BE2C (cell line): Measurements from ENCODE around the gene KCNIP4.
A peak's percentile ranks its signal among the peaks of the same experiment; 100 is the strongest.

ENCODE experiments used
- DNase-seq: peaks from one replicate; pipeline ENCODE4 v3.0.0-alpha.2; 2020
- H3K27me3 ChIP-seq: fragments of 250-450 bp; sonication (Bioruptor Pico); 2 replicates; pipeline ENCODE4 v1.5.1; 2020; ENCODE audit warnings: mild to moderate bottlenecking
- H3K36me3 ChIP-seq: fragments of 250-450 bp; sonication (Bioruptor Pico); 2 replicates; pipeline ENCODE4 v1.5.1; 2020; ENCODE audit warnings: mild to moderate bottlenecking
- H3K4me1 ChIP-seq: fragments of 250-450 bp; sonication (Bioruptor Pico); 2 replicates; pipeline ENCODE4 v1.5.1; 2020
- H3K4me3 ChIP-seq: 2 replicates; pipeline ENCODE4 v1.5.1; 2011; ENCODE audit warnings: low read depth, low read length
- H3K9me3 ChIP-seq: fragments of 250-450 bp; sonication (Bioruptor Pico); 2 replicates; pipeline ENCODE4 v1.5.1; 2020
- CTCF ChIP-seq: IDR thresholded peaks from 2 replicates; pipeline ENCODE4 v1.5.1; 2012; ENCODE audit warnings: mild to moderate bottlenecking, low read depth, low read length

Gene KCNIP4

GRCh38 chr4:21792736-21793135 is 155.8 kb downstream of the KCNIP4 start:
- no peaks in the 10 kb centered on the region for H3K9me3 ChIP-seq
- TF ChIP-seq CTCF: no peak
- no peak for DNase-seq
- no peaks in the 10 kb centered on the region for H3K36me3 ChIP-seq
- no peaks in the 10 kb centered on the region for H3K4me1 ChIP-seq
- H3K4me3 ChIP-seq: no peak overlapping the region
- peaks cover 5% of the 10 kb centered on the region; the same call in 1 of the 2 replicates for H3K27me3 ChIP-seq

- Histone ChIP-seq H3K4me3 (no peak overlapping the region), H3K9me3 (no peaks in the 10 kb centered on the region), H3K27me3 (peaks cover 5% of the 10 kb centered on the region; the same call in 1 of the 2 replicates), H3K36me3 (no peaks in the 10 kb centered on the region), H3K4me1 (no peaks in the 10 kb centered on the region)
- peak; percentile 52 for TF ChIP-seq CTCF
- DNase-seq: no peak
These were observed 158.0 kb downstream of the KCNIP4 start for GRCh38 chr4:21790438-21791029.

- H3K9me3 ChIP-seq: no peaks in the 10 kb centered on the region
- H3K36me3 ChIP-seq: no peaks in the 10 kb centered on the region
- H3K4me3 ChIP-seq: no peak overlapping the region
- peaks cover 9% of the 10 kb centered on the region for H3K27me3 ChIP-seq
- no peaks in the 10 kb centered on the region for H3K4me1 ChIP-seq
- DNase-seq: no peak
- no peak for TF ChIP-seq CTCF
These were observed 168.4 kb downstream of the KCNIP4 start for GRCh38 chr4:21780148-21780547.

GRCh38 chr4:21778702-21779101 is 169.9 kb downstream of the KCNIP4 start:
- no peak overlapping the region for H3K4me3 ChIP-seq
- no peak for TF ChIP-seq CTCF
- H3K27me3 ChIP-seq: peaks cover 9% of the 10 kb centered on the region
- DNase-seq: no peak
- no peaks in the 10 kb centered on the region for H3K4me1 ChIP-seq
- no peaks in the 10 kb centered on the region for H3K9me3 ChIP-seq
- H3K36me3 ChIP-seq: no peaks in the 10 kb centered on the region

GRCh38 chr4:21775703-21776102 is 172.9 kb downstream of the KCNIP4 start:
- Histone ChIP-seq H3K27me3 (no peaks in the 10 kb centered on the region), H3K4me1 (no peaks in the 10 kb centered on the region), H3K4me3 (no peak overlapping the region), H3K9me3 (no peaks in the 10 kb centered on the region), H3K36me3 (no peaks in the 10 kb centered on the region)
- no peak for TF ChIP-seq CTCF
- DNase-seq: no peak

- Histone ChIP-seq H3K9me3 (no peaks in the 10 kb centered on the region), H3K36me3 (no peaks in the 10 kb centered on the region), H3K4me1 (peaks cover 21% of the 10 kb centered on the region), H3K4me3 (no peak overlapping the region), H3K27me3 (no peaks in the 10 kb centered on the region)
- TF ChIP-seq CTCF: no peak
- no peak for DNase-seq
These were observed 179.0 kb downstream of the KCNIP4 start for GRCh38 chr4:21769404-21770147.
